Smooth muscle cell of the pulmonary artery (primary cell): ENCODE data around the gene PFDN2. TPM values are rescaled to one million over a fixed set of nuclear protein-coding genes. Genes with fewer than 3 reads are reported as not detected.

ENCODE experiments used
- total RNA-seq: library from RNA; depleted of rRNA; stranded (reverse); fragments of >200 nt; gene quantifications from 2 replicates; pipeline ENCODE4 v1.2.3, GENCODE V29; 2014

The PFDN2 gene, protein sequence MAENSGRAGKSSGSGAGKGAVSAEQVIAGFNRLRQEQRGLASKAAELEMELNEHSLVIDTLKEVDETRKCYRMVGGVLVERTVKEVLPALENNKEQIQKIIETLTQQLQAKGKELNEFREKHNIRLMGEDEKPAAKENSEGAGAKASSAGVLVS
- 20.5 and 23.6 TPM in 2 replicates for total RNA-seq

GRCh38 chr1:161117759-161118581 lies at the start of gene PFDN2, which contains the start of gene NIT1:
TSS of gene PFDN2 (minus strand) at chr1:161118037. CDS start at chr1:161118026, 11 bp downstream.
TSS of gene NIT1 (plus strand) at chr1:161118105. CDS start at chr1:161118177, 72 bp downstream.

GRCh38 chr1:161165742-161166668 lies 48.2 kb upstream of the PFDN2 start, which contains the start of gene PPOX:
TSS of gene PPOX (plus strand) at chr1:161166426. CDS start at chr1:161166848, 422 bp downstream.

DNA sequence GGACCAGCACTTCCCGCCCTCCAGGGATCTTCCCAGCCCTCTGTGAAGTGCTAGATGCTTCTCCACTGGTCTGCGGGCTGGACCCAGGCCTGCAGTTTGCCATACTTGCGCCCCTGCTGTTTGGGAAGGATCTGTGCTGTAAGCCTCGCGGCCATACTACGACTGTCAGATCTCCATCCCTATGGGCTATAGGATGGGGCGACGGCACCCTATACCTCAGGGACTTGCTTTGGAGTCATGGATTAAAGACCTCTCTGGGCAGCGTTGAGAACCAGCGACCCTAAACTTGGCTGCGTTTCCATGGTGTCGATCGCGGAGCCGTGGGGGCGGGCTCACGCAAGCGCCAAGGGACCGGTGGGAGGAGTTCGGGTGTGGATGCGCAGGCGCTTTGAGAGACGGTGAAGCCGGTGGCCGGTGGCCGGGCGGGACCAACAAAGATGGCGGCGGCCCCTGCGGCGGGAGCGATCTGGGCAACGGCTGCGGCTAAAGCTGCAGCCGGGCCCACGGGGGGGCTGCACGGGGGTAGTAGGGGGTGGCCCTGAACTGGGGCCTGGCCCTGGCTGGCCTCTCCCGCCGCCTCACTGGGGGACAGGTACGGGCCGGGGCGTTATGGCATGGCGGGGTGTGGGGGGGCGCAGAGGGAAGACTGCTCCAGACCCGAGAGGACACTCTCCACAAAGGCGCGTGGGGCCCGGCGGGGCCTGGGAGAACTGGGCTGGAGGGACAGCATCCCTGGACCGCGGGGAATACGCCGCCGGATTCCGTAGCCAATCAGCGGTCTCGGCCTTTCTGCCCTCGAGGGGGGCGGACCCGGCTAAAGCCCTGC lies 41.5 kb upstream of the PFDN2 start, which contains the start of gene USP21:
TSS of gene USP21 (plus strand) at position 414 of the 826 bp plus-strand sequence. CDS start 1,141 bp downstream, outside the sequence.

GRCh38 chr1:161153682-161154337 lies 36.0 kb upstream of the PFDN2 start, which contains the start of gene UFC1:
TSS of gene UFC1 (plus strand) at chr1:161153978. CDS start at chr1:161153998, 20 bp downstream.

GRCh38 chr1:161132410-161133219 lies 14.8 kb upstream of the PFDN2 start, which contains the start of gene DEDD:
TSS of gene DEDD (minus strand) at chr1:161132667. CDS start at chr1:161124462, 8,205 bp downstream.

GRCh38 chr1:161098210-161099068 lies 19.4 kb downstream of the PFDN2 start, which contains the start of gene KLHDC9:
TSS of gene KLHDC9 (plus strand) at chr1:161098361. CDS start at chr1:161098536, 175 bp downstream.

DNA sequence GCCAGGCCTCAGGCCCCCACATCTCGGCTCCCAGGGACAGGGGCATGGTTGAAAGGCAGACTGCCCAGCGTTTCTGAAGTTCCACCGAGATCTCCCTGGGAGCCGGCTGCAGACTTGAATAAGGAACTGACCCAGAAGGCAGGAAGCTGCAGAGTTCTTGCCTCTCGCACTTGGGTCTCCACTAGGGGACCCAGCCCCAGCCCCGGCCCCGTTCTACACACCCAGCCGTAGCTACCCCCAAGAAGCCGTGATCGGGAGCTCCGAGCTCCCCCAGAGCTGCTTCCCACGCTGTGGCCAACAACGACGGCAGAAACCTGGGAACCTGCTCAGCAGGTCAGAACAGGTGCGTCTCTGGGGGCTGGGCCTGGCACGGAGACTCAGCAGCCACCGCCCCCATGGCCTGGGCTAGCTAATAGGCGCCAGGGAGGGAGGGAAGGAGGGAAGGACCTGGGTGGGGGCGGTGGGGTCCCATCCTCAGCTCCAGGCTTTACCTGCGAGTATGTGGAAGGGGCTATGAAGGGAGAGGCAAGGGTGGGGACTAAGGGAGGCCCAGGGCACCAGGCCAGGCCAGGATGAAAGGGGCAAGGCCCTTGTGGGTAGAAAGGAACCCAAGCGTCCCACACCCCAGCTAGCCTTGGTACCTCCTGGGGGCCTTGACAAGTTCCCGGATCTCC lies 28.4 kb downstream of the PFDN2 start, which contains the start of gene NECTIN4:
TSS of gene NECTIN4 (minus strand) at position 308 of the 674 bp plus-strand sequence. CDS start at position 46, 262 bp downstream.

DNA sequence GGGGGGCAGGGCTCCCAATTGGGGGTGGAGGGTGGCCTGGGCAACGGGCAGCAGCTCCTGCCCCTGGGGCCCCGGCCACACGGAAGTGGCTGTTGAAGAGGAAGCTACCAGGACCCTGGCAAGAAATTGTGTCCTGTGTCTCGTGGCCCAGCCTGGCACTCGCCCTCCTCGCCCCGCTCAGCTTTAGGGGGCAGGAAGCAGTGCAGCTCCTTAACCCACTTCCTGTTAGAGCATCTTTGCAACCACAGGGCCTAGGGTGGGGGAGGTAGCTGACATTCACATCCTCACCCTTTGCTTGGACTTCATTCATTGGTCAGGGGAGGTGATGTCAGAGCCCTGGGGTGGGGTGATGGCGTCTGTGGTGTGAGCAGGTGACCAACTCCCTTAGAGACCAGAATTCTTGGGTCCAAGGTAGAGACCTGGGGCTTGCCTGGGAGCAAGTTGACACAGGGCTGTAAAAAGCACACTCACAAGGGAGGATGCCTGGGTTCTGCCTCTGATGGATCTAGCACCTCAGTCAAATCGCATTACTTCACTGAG lies 48.0 kb downstream of the PFDN2 start, which contains the start of gene ARHGAP30:
TSS of gene ARHGAP30 (minus strand) at position 161 of the 540 bp plus-strand sequence. CDS start 267 bp downstream, outside the sequence.

Other genes starting within 250 kb of the PFDN2 start
- 0.13 TPM in 1 of 2 replicates, not detected in the other for gene ITLN1, start 232.9 kb downstream of the PFDN2 start, total RNA-seq
- gene ITLN2, start 163.2 kb downstream of the PFDN2 start, total RNA-seq, result 0.52 and 0.69 TPM in 2 replicates
- 8.5 and 10.0 TPM in 2 replicates for gene F11R, start 96.9 kb downstream of the PFDN2 start, total RNA-seq
- gene TSTD1, start 79.1 kb downstream of the PFDN2 start, total RNA-seq, result 7.6 and 10.1 TPM in 2 replicates
- 46.3 and 47.7 TPM in 2 replicates for gene USF1, start 72.1 kb downstream of the PFDN2 start, total RNA-seq
- gene ARHGAP30, start 48.1 kb downstream of the PFDN2 start, total RNA-seq, result not detected in 2 replicates
- gene NECTIN4, start 28.5 kb downstream of the PFDN2 start, total RNA-seq, result 0.07 and 0.13 TPM in 2 replicates
- 0.98 and 1.2 TPM in 2 replicates for gene KLHDC9, start 19.7 kb downstream of the PFDN2 start, total RNA-seq
- 25.5 and 26.2 TPM in 2 replicates for gene NIT1, start 68 bp upstream of the PFDN2 start, total RNA-seq
- gene DEDD, start 14.6 kb upstream of the PFDN2 start, total RNA-seq, result 33.2 and 35.8 TPM in 2 replicates
- gene UFC1, start 35.9 kb upstream of the PFDN2 start, total RNA-seq, result 79.2 and 79.4 TPM in 2 replicates
- gene USP21, start 41.5 kb upstream of the PFDN2 start, total RNA-seq, result 12.3 and 13.6 TPM in 2 replicates
- 7.4 and 10.0 TPM in 2 replicates for gene PPOX, start 48.4 kb upstream of the PFDN2 start, total RNA-seq
- gene B4GALT3, start 59.5 kb upstream of the PFDN2 start, total RNA-seq, result 32.5 and 45.2 TPM in 2 replicates
- 2.1 and 14.7 TPM in 2 replicates for gene ADAMTS4, start 81.0 kb upstream of the PFDN2 start, total RNA-seq
- gene NDUFS2, start 84.3 kb upstream of the PFDN2 start, total RNA-seq, result 154 and 159 TPM in 2 replicates
- not detected in 2 replicates for gene FCER1G, start 97.3 kb upstream of the PFDN2 start, total RNA-seq
- not detected in 2 replicates for gene APOA2, start 105.6 kb upstream of the PFDN2 start, total RNA-seq
- gene TOMM40L, start 108.0 kb upstream of the PFDN2 start, total RNA-seq, result 9.9 and 10.5 TPM in 2 replicates
- not detected in 2 replicates for gene NR1I3, start 120.2 kb upstream of the PFDN2 start, total RNA-seq
- 0.26 TPM in 1 of 2 replicates, not detected in the other for gene PCP4L1, start 140.7 kb upstream of the PFDN2 start, total RNA-seq
- gene MPZ, start 191.9 kb upstream of the PFDN2 start, total RNA-seq, result 0.89 and 2.2 TPM in 2 replicates
- gene SDHC, start 196.3 kb upstream of the PFDN2 start, total RNA-seq, result 33.0 and 49.3 TPM in 2 replicates
- gene CFAP126, start 249.8 kb upstream of the PFDN2 start, total RNA-seq, result not detected in 2 replicates